ENCODE measurements around the gene RETREG2.

Gene RETREG2

GRCh38 chr2:219207884-219208740 is 30.0 kb downstream of the RETREG2 start:
- peak overlapping the region; percentile 64 for H3K4me3 ChIP-seq (ENCODE audit: low read depth, low read length)
- in situ Hi-C loops (cut with HindIII; ENCODE audit: low sequenced_read_pairs): no loop called here

GRCh38 chr2:219209236-219210195 is 31.4 kb downstream of the RETREG2 start:
- in situ Hi-C loops (cut with HindIII; ENCODE audit: low sequenced_read_pairs): no loop called here
- no peak for DNase-seq (ENCODE audit: low read depth)
- no peak overlapping the region for H3K4me3 ChIP-seq (ENCODE audit: low read depth, low read length)
- TF ChIP-seq CTCF (IDR thresholded peaks at IDR 0.05; ENCODE audit: low read depth, low read length, missing control alignments): no peak

More at GRCh38 chr2:219207884-219208740, 30.0 kb downstream of the RETREG2 start:
- no peak for DNase-seq (ENCODE audit: low read depth)
- TF ChIP-seq CTCF (IDR thresholded peaks at IDR 0.05; ENCODE audit: low read depth, low read length, missing control alignments): no peak

GRCh38 chr2:219210196-219210885 is 32.3 kb downstream of the RETREG2 start:
- TF ChIP-seq CTCF (IDR thresholded peaks at IDR 0.05; ENCODE audit: low read depth, low read length, missing control alignments): no peak
- no peak for DNase-seq (ENCODE audit: low read depth)
- in situ Hi-C loops (cut with HindIII; ENCODE audit: low sequenced_read_pairs): no loop called here
- no peak overlapping the region for H3K4me3 ChIP-seq (ENCODE audit: low read depth, low read length)

- H3K4me3 ChIP-seq (ENCODE audit: low read depth, low read length): no peak overlapping the region
- in situ Hi-C loops (cut with HindIII; ENCODE audit: low sequenced_read_pairs): no loop called here
- no peak for TF ChIP-seq CTCF (IDR thresholded peaks at IDR 0.05; ENCODE audit: low read depth, low read length, missing control alignments)
- DNase-seq (ENCODE audit: low read depth): no peak
These were observed 32.8 kb downstream of the RETREG2 start for GRCh38 chr2:219210886-219211362.

- no peak for DNase-seq (ENCODE audit: low read depth)
- in situ Hi-C loops (cut with HindIII; ENCODE audit: low sequenced_read_pairs): no loop called here
- no peak for TF ChIP-seq CTCF (IDR thresholded peaks at IDR 0.05; ENCODE audit: low read depth, low read length, missing control alignments)
- no peak overlapping the region for H3K4me3 ChIP-seq (ENCODE audit: low read depth, low read length)
These were observed 34.9 kb downstream of the RETREG2 start for GRCh38 chr2:219213026-219213415.
